ENCODE measurements around the gene DNAJA4. TPM values are rescaled to one million over a fixed set of nuclear protein-coding genes. Genes with fewer than 3 reads are reported as not detected.

Gene DNAJA4
- total RNA-seq, 2 experiments from 2014 or later, result not detected

DNA sequence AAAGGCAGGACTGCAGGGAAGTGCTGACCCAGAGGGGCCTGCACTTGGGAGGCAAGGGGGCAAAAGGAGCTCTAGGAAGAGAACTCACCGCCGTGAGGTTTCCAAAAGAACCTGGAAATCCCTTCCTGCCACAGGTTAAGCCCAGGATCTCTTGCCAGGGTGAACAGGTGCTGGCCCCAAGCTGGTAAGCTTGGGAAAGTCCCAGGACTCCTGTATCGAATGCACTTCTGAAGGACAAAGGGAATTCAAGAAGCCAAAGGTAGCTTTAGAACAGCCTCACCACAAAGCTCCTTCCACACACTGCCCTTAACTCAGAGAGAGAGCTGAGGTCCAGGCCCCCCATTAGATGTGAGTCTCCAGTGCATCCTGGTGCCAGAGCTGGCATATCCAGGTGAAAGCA is 46.9 kb downstream of the DNAJA4 start:
- DNase-seq (ENCODE audit: low spot score), result no peak
- Histone ChIP-seq H3K9me3 (ENCODE audit: low read length) (no peaks in the 10 kb centered on the region), H3K4me2 (ENCODE audit: low read length) (no peak overlapping the region), H3K4me3 (ENCODE audit: low read depth, low read length, poor library complexity, severe bottlenecking) (no peak overlapping the region), H3K79me2 (ENCODE audit: insufficient read depth, low read depth, low read length) (no peaks in the 10 kb centered on the region), H3K4me1 (ENCODE audit: insufficient read depth, low read length, poor library complexity, severe bottlenecking) (peaks cover 4% of the 10 kb centered on the region), H3K36me3 (ENCODE audit: insufficient read depth, low read length) (no peaks in the 10 kb centered on the region), H4K20me1 (ENCODE audit: insufficient read depth, low read length) (no peaks in the 10 kb centered on the region), H3K9me2 (ENCODE audit: insufficient read depth, low read length) (no peaks in the 10 kb centered on the region), H3K27ac (ENCODE audit: low read depth, low read length, poor library complexity, severe bottlenecking) (no peak overlapping the region), H2AFZ (ENCODE audit: low read length) (no peak overlapping the region)
- no peak for TF ChIP-seq CTCF (conservative IDR thresholded peaks at IDR 0.05; ENCODE audit: low read length)
- no peak for TF ChIP-seq EZH2phosphoT487 (IDR thresholded peaks at IDR 0.05; ENCODE audit: borderline replicate concordance, low read depth, low read length)
- intact Hi-C loops (cut with micrococcal nuclease; ENCODE audit: unreplicated experiment), result no loop called here
- BruUV-seq (replicated peaks), result no TSS peak
- ChIA-PET POLR2A (interaction anchor here (0.6 to 1.0 kb wide), 2 partner anchors 11 to 203 kb away, joined by 3 to 6 read pairs; partner anchors contain the start of gene SKIC8), CTCF (ENCODE audit: unreplicated experiment) (interaction anchor here (1.2 kb wide), 1 partner anchor 12 kb away, joined by 3 read pairs; the partner anchor contains the start of gene SKIC8)

DNA sequence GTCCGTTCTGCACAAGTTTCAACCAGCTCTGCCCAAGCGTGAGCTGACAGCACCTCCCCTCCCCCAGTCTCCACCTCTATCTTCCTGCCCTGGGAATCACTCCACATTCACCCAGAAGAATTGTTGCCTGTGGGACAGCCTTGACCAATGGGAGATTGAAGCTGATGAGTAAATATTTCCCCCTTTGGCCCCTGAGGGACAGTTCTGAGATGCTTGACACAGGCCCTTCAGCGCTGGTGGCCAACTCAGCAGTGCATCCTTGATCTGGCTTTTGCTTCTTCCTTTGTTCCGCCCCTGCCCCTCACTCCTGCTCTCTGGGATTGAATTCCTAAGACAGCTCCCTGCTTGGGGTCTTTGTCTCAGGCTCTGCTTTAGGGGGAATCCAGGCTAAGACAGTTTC is 48.2 kb downstream of the DNAJA4 start:
- Histone ChIP-seq H2AFZ (ENCODE audit: low read length) (no peak overlapping the region), H3K9me2 (ENCODE audit: insufficient read depth, low read length) (no peaks in the 10 kb centered on the region), H4K20me1 (ENCODE audit: insufficient read depth, low read length) (no peaks in the 10 kb centered on the region), H3K4me1 (ENCODE audit: insufficient read depth, low read length, poor library complexity, severe bottlenecking) (peaks cover 4% of the 10 kb centered on the region), H3K9me3 (ENCODE audit: low read length) (no peaks in the 10 kb centered on the region), H3K4me2 (ENCODE audit: low read length) (no peak overlapping the region), H3K4me3 (ENCODE audit: low read depth, low read length, poor library complexity, severe bottlenecking) (no peak overlapping the region), H3K79me2 (ENCODE audit: insufficient read depth, low read depth, low read length) (no peaks in the 10 kb centered on the region), H3K36me3 (ENCODE audit: insufficient read depth, low read length) (no peaks in the 10 kb centered on the region), H3K27ac (ENCODE audit: low read depth, low read length, poor library complexity, severe bottlenecking) (no peak overlapping the region)
- intact Hi-C loops (cut with micrococcal nuclease; ENCODE audit: unreplicated experiment), result no loop called here
- ChIA-PET CTCF (ENCODE audit: unreplicated experiment) (no interaction called here), POLR2A (no interaction called here)
- no peak for TF ChIP-seq CTCF (conservative IDR thresholded peaks at IDR 0.05; ENCODE audit: low read length)
- TF ChIP-seq EZH2phosphoT487 (IDR thresholded peaks at IDR 0.05; ENCODE audit: borderline replicate concordance, low read depth, low read length), result no peak
- DNase-seq (ENCODE audit: low spot score), result no peak
- BruUV-seq (replicated peaks), result no TSS peak

DNA sequence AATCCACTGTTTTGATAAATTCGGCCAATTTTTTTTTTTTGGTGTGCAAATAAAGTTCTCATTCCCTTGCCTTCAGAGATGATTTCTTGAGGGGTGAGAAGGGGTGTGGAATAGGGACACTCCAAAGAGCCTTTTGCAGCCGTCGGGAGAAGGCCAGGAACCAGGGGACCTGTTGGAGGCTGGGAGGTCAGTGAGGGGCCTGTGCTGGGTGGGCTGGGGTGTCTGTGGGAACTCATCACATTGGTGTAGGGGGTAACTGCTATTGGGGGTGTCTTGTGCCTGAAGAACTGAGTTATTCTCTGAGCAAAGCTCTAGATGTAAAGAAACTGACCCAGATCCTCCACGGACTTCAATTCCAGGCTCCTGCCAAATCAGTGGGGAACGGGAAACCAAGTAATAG is 48.6 kb downstream of the DNAJA4 start:
- H3K9me3 ChIP-seq (ENCODE audit: low read length), result no peaks in the 10 kb centered on the region
- TF ChIP-seq CTCF (conservative IDR thresholded peaks at IDR 0.05; ENCODE audit: low read length), result no peak
- TF ChIP-seq EZH2phosphoT487 (IDR thresholded peaks at IDR 0.05; ENCODE audit: borderline replicate concordance, low read depth, low read length), result no peak
- H3K79me2 ChIP-seq (ENCODE audit: insufficient read depth, low read depth, low read length), result no peaks in the 10 kb centered on the region
- peaks cover 3% of the 10 kb centered on the region for H3K4me1 ChIP-seq (ENCODE audit: insufficient read depth, low read length, poor library complexity, severe bottlenecking)
- ChIA-PET POLR2A (no interaction called here), CTCF (ENCODE audit: unreplicated experiment) (no interaction called here)
- H2AFZ ChIP-seq (ENCODE audit: low read length), result no peak overlapping the region
- H3K27ac ChIP-seq (ENCODE audit: low read depth, low read length, poor library complexity, severe bottlenecking), result no peak overlapping the region
- BruUV-seq (replicated peaks), result no TSS peak
- H3K4me3 ChIP-seq (ENCODE audit: low read depth, low read length, poor library complexity, severe bottlenecking), result no peak overlapping the region
- no peaks in the 10 kb centered on the region for H4K20me1 ChIP-seq (ENCODE audit: insufficient read depth, low read length)
- H3K36me3 ChIP-seq (ENCODE audit: insufficient read depth, low read length), result no peaks in the 10 kb centered on the region
- no peak for DNase-seq (ENCODE audit: low spot score)
- H3K4me2 ChIP-seq (ENCODE audit: low read length), result no peak overlapping the region
- intact Hi-C loops (cut with micrococcal nuclease; ENCODE audit: unreplicated experiment), result no loop called here
- no peaks in the 10 kb centered on the region for H3K9me2 ChIP-seq (ENCODE audit: insufficient read depth, low read length)
